D721Med (cell line): Measurements from ENCODE around the gene IGF1R.
A peak's percentile ranks its signal among the peaks of the same experiment; 100 is the strongest.

Source experiments
- DNase-seq: peaks from one replicate; pipeline ENCODE4 v3.0.0; 2011; ENCODE audit warnings: low spot score; ENCODE audit not compliant: insufficient read length
- FAIRE-seq: peaks from 2 replicates; lab custom pipeline; 2011; peaks lifted over from hg19 to GRCh38; lab: Jason Lieb, UNC
- TF ChIP-seq, protein P1 (sequence below): IDR thresholded peaks from 2 replicates; pipeline ENCODE4 v1.5.1; 2012; ENCODE audit warnings: mild to moderate bottlenecking, control low read depth; ENCODE audit not compliant: insufficient read depth; ENCODE audit errors: missing control alignments

IGF1R gene

DNA sequence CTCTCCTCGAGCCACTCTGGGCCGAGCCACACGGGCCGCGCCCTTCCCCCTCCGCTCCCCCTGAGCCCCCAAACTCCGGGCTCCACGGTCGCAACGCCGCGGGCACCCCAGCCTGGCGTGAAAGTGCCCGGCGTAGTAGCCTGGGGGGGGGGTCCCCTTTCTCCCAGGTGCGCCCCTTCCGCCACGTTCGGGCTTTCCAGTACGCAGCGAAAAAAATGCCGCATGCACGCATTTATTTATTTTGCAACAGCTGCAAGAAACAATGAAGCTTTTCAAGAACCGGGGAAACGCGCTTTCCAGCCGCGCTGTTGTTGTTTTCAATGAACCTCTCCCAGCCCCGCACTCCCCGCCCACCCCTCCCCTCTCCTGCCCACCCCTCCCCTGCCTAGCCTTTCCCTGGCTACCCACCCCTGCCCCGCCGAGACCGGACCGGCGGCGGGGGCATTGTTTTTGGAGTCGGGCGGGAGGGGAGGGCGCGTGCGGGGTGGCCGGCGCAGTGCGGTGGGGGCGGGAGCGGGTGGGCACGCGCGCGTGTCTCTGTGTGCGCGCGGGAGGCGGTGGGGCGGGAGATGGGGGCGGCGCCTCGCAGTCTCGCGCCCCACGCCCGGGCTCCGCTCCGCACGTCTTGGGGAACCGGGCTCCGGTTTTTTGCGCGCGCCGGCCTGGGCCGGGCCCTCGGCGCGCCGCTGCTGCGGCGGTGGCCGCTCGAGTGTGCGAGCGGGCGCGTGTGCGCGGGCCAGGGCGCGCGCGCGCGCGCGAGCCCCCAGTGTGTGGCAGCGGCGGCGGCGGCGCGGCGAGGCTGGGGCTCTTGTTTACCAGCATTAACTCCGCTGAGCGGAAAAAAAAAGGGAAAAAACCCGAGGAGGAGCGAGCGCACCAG is at the start of gene IGF1R:
Gene IGF1R, plus strand, starts transcription at position 766 of the 880 bp plus-strand sequence. CDS start 1,043 bp downstream, outside the sequence.
- DNase-seq: peak; percentile 47
- FAIRE-seq: no peak
- TF ChIP-seq, protein P1, sequence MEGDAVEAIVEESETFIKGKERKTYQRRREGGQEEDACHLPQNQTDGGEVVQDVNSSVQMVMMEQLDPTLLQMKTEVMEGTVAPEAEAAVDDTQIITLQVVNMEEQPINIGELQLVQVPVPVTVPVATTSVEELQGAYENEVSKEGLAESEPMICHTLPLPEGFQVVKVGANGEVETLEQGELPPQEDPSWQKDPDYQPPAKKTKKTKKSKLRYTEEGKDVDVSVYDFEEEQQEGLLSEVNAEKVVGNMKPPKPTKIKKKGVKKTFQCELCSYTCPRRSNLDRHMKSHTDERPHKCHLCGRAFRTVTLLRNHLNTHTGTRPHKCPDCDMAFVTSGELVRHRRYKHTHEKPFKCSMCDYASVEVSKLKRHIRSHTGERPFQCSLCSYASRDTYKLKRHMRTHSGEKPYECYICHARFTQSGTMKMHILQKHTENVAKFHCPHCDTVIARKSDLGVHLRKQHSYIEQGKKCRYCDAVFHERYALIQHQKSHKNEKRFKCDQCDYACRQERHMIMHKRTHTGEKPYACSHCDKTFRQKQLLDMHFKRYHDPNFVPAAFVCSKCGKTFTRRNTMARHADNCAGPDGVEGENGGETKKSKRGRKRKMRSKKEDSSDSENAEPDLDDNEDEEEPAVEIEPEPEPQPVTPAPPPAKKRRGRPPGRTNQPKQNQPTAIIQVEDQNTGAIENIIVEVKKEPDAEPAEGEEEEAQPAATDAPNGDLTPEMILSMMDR: peak; percentile 2

DNA sequence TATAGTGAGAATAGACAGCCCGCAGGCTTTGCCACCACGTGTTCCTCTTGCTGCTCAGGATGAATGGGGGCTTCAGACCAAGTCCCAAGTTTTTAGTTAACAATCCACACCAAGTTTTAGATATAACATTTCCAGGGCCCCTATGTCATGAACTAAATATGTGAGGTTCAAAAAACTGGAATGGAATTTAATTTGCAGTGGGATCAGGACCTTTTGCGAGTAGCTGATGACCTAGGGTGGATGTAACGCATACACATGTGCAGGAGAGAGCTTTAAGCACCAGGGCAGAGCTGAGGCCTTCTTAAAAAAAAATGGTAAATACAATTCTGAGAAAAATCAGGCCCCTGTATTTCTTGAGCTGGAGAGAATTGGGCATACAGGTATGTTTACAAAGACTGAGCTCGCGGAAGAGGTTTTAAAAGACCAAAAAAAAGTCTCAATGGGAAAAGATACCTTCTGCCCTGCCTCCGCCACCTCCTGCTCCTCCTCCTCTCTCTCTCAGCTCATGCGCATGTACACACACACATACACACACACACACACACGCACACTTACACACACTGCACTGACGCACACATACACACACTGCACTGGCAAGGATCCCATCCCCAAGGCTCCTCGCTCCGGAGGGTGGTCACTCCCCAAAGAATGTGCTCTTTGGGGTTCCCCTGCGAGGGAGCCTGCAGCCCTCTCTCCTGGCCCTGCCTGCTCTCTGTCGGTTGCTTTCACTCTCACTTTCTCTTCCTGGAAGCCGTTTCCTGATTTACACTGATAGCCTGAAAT is 48.2 kb upstream of the IGF1R start:
- no peak for FAIRE-seq
- TF ChIP-seq, protein P1: no peak
- no peak for DNase-seq

DNA sequence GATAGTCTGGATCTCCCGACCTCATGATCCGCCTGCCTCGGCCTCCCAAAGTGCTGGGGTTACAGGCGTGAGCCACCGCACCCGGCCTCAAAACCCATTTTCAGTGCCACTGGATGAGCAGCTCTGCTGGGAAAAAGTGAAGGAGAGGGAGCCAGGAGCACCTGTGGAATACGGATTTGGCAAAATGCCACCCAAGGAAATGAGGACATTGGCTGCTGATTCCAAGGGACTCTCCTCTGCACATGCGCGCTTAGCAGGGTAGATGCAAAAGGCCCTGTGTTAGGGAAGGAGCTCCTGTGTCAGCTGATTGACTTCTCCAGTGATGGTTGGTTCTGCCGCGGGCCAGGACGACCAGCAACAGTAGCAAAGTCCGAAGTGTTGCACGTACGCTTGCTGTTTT is 43.4 kb upstream of the IGF1R start:
- DNase-seq: no peak
- TF ChIP-seq, protein P1: no peak
- no peak for FAIRE-seq

DNA sequence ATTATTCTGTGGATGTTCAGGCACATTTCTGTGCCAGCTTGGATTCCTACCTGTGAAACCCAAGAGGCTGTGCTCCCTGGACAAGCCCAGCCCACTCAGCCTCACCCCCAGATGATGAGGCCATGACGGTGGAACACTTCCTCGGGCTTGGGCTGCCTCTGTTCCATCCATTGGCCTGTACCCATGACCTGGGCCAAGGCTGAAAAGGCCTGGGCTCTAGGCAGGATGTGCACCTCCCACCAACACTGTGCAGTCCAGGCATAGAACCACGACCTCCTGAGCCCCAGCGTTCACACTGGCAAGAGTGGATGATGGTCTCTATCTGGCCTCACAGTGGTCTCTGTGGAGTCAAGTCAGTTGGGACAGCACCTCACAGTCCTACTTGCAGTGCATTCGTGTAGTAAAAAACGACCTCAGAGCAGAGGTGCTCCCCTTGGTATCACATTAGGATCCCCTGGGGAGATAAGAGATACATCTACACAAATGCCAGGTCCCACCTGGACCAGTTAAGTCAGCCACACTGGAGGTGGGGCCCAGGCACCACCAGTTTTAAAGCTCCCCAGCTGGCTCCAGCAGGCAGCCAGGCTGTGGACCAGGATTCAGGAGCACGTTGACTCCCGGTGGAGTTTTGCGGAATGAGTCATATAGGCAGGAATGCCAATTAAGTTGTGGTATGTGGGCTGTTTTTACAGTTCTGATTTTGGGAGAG is 39.0 kb upstream of the IGF1R start:
- DNase-seq (no peak), FAIRE-seq (no peak)

DNA sequence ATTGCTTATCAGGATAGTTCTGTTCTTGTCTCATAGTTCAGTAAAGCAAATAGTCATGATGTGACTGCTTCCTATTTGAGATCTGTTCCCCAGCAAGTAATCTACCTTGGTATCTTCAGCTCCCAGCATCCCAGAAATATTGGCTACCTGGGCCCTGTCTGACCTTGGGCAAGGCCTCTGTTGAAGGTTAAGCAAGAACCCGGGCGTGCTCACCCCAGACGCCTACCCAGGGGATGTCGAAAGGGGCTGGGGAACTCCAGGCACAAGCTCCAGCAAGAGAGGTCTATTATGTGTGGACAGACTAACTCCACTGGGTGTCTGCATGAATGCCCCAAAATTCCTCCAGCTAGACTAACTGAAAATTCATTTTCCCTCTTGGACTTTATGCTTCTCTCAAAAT is 37.3 kb upstream of the IGF1R start:
- FAIRE-seq (no peak), DNase-seq (no peak)
- TF ChIP-seq, protein P1: no peak

More for the DNA sequence above, 39.0 kb upstream of the IGF1R start:
- TF ChIP-seq, protein P1: no peak

DNA sequence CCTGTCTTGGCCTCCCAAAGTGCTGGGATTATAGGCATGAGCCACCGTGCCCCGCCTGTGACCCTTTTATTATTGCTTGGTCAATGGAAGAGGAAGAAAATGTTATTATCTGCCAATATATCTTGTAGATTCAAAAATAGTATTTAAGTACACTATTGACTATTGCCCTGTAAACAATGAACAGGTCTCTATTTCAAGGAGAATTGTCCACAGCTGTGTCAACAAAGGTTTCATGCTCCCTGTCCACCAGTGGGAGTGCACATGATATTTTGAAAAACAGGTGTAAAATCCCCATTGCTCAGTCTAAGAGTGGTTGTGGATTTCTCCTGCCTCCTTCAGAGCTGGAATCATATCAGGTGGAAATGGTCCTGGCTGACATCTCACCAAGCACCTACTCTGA is 36.5 kb upstream of the IGF1R start:
- FAIRE-seq (no peak), DNase-seq (no peak)
- TF ChIP-seq, protein P1: no peak
